Stimulated activated memory B cell treated with anti-CD40 and anti-IgM and Interleukin-4, amounts not matched to agents 10 μg/mL and 1 μg/mL and 100 μg/mL, for 72 hours (primary cell): ENCODE data around the gene EREG.
A peak's percentile ranks its signal among the peaks of the same experiment; 100 is the strongest.

Source experiments
- ATAC-seq: fragments of 150-1000 bp; cut with Tn5 transposase; 2 replicates; pipeline ENCODE4 v1.10.0; 2021
- H3K27ac Mint-ChIP-seq: one replicate; pipeline ENCODE4 v1.8.0; 2022; ENCODE audit warnings: mild to moderate bottlenecking, mixed read lengths
- H3K27me3 Mint-ChIP-seq: one replicate; pipeline ENCODE4 v1.8.0; 2022; ENCODE audit warnings: mixed read lengths
- H3K36me3 Mint-ChIP-seq: one replicate; pipeline ENCODE4 v1.8.0; 2022; ENCODE audit warnings: mixed read lengths
- H3K4me1 Mint-ChIP-seq: one replicate; pipeline ENCODE4 v1.8.0; 2022; ENCODE audit warnings: mixed read lengths
- H3K4me3 Mint-ChIP-seq: one replicate; pipeline ENCODE4 v1.8.0; 2022; ENCODE audit warnings: mild to moderate bottlenecking, moderate library complexity, mixed read lengths
- H3K9me3 Mint-ChIP-seq: one replicate; pipeline ENCODE4 v1.8.0; 2022; ENCODE audit warnings: mixed read lengths

The EREG gene

GRCh38 chr4:74364652-74365491 is at the start of gene EREG:
Gene EREG, plus strand, starts transcription at chr4:74365145. Its CDS starts 164 bp downstream, at chr4:74365309.
- ATAC-seq, result peak; percentile 60
- Mint-ChIP-seq H3K4me1 (peaks cover 14% of the 10 kb centered on the region), H3K27ac (no peak within 1 kb of the TSS), H3K4me3 (peak within 1 kb of the TSS; percentile 63), H3K9me3 (no peaks in the 10 kb centered on the region), H3K36me3 (no peaks in the 10 kb centered on the region), H3K27me3 (peaks cover 44% of the 10 kb centered on the region)

- Mint-ChIP-seq H3K36me3 (no peaks in the 10 kb centered on the region), H3K27me3 (no peaks in the 10 kb centered on the region), H3K9me3 (no peaks in the 10 kb centered on the region), H3K4me3 (no peak overlapping the region), H3K4me1 (peaks cover under 1% of the 10 kb centered on the region), H3K27ac (no peak overlapping the region)
- ATAC-seq, result no peak
Observed at GRCh38 chr4:74315376-74315775, 49.6 kb upstream of the EREG start.

GRCh38 chr4:74316397-74316796 is 48.5 kb upstream of the EREG start:
- Mint-ChIP-seq H3K4me3 (no peak overlapping the region), H3K4me1 (peaks cover 7% of the 10 kb centered on the region)

GRCh38 chr4:74317616-74318246 is 47.2 kb upstream of the EREG start:
- Mint-ChIP-seq H3K27ac (no peak overlapping the region), H3K9me3 (no peaks in the 10 kb centered on the region), H3K4me3 (no peak overlapping the region), H3K36me3 (no peaks in the 10 kb centered on the region), H3K27me3 (peaks cover 23% of the 10 kb centered on the region), H3K4me1 (peaks cover 7% of the 10 kb centered on the region)
- ATAC-seq, result no peak

More at GRCh38 chr4:74316397-74316796, 48.5 kb upstream of the EREG start:
- H3K9me3 Mint-ChIP-seq, result no peaks in the 10 kb centered on the region
- no peaks in the 10 kb centered on the region for H3K36me3 Mint-ChIP-seq
- peaks cover 10% of the 10 kb centered on the region for H3K27me3 Mint-ChIP-seq
- no peak overlapping the region for H3K27ac Mint-ChIP-seq
- no peak for ATAC-seq

- no peaks in the 10 kb centered on the region for H3K9me3 Mint-ChIP-seq
- H3K4me1 Mint-ChIP-seq, result peaks cover 7% of the 10 kb centered on the region
- no peak overlapping the region for H3K27ac Mint-ChIP-seq
- no peak for ATAC-seq
- no peak overlapping the region for H3K4me3 Mint-ChIP-seq
- peaks cover 29% of the 10 kb centered on the region for H3K27me3 Mint-ChIP-seq
- no peaks in the 10 kb centered on the region for H3K36me3 Mint-ChIP-seq
Observed at GRCh38 chr4:74318276-74318675, 46.7 kb upstream of the EREG start.

GRCh38 chr4:74319470-74319869 is 45.5 kb upstream of the EREG start:
- Mint-ChIP-seq H3K9me3 (no peaks in the 10 kb centered on the region), H3K4me1 (peaks cover 7% of the 10 kb centered on the region), H3K27me3 (peaks cover 31% of the 10 kb centered on the region), H3K4me3 (no peak overlapping the region), H3K36me3 (no peaks in the 10 kb centered on the region), H3K27ac (no peak overlapping the region)
- no peak for ATAC-seq

- H3K4me3 Mint-ChIP-seq, result no peak overlapping the region
- H3K36me3 Mint-ChIP-seq, result no peaks in the 10 kb centered on the region
- no peaks in the 10 kb centered on the region for H3K9me3 Mint-ChIP-seq
- no peak overlapping the region for H3K27ac Mint-ChIP-seq
- peak; percentile 39 for ATAC-seq
- H3K4me1 Mint-ChIP-seq, result peaks cover 7% of the 10 kb centered on the region
- peaks cover 31% of the 10 kb centered on the region for H3K27me3 Mint-ChIP-seq
Observed at GRCh38 chr4:74320559-74321118, 44.3 kb upstream of the EREG start.

- Mint-ChIP-seq H3K9me3 (no peaks in the 10 kb centered on the region), H3K36me3 (no peaks in the 10 kb centered on the region), H3K27me3 (peaks cover 31% of the 10 kb centered on the region), H3K4me3 (no peak overlapping the region), H3K4me1 (peaks cover 7% of the 10 kb centered on the region), H3K27ac (no peak overlapping the region)
- no peak for ATAC-seq
Observed at GRCh38 chr4:74322301-74322700, 42.6 kb upstream of the EREG start.

- Mint-ChIP-seq H3K36me3 (no peaks in the 10 kb centered on the region), H3K27me3 (peaks cover 42% of the 10 kb centered on the region), H3K4me3 (no peak overlapping the region), H3K9me3 (no peaks in the 10 kb centered on the region), H3K27ac (no peak overlapping the region), H3K4me1 (peaks cover 7% of the 10 kb centered on the region)
- ATAC-seq, result no peak
Observed at GRCh38 chr4:74323663-74324062, 41.3 kb upstream of the EREG start.

- Mint-ChIP-seq H3K27ac (no peak overlapping the region), H3K4me3 (no peak overlapping the region), H3K9me3 (no peaks in the 10 kb centered on the region), H3K36me3 (no peaks in the 10 kb centered on the region), H3K27me3 (peaks cover 48% of the 10 kb centered on the region), H3K4me1 (peaks cover 7% of the 10 kb centered on the region)
- ATAC-seq, result no peak
Observed at GRCh38 chr4:74324262-74324661, 40.7 kb upstream of the EREG start.

GRCh38 chr4:74325886-74326285 is 39.1 kb upstream of the EREG start:
- peaks cover 46% of the 10 kb centered on the region for H3K27me3 Mint-ChIP-seq
- no peak for ATAC-seq
- no peak overlapping the region for H3K27ac Mint-ChIP-seq
- H3K4me3 Mint-ChIP-seq, result no peak overlapping the region
- H3K36me3 Mint-ChIP-seq, result no peaks in the 10 kb centered on the region
- peaks cover under 1% of the 10 kb centered on the region for H3K4me1 Mint-ChIP-seq
- H3K9me3 Mint-ChIP-seq, result no peaks in the 10 kb centered on the region

GRCh38 chr4:74327762-74328161 is 37.2 kb upstream of the EREG start:
- ATAC-seq, result no peak
- H3K9me3 Mint-ChIP-seq, result no peaks in the 10 kb centered on the region
- no peaks in the 10 kb centered on the region for H3K36me3 Mint-ChIP-seq

GRCh38 chr4:74328501-74328900 is 36.4 kb upstream of the EREG start:
- Mint-ChIP-seq H3K4me3 (no peak overlapping the region), H3K9me3 (no peaks in the 10 kb centered on the region), H3K36me3 (no peaks in the 10 kb centered on the region)

More at GRCh38 chr4:74327762-74328161, 37.2 kb upstream of the EREG start:
- Mint-ChIP-seq H3K4me3 (no peak overlapping the region), H3K4me1 (no peaks in the 10 kb centered on the region), H3K27ac (no peak overlapping the region), H3K27me3 (peaks cover 27% of the 10 kb centered on the region)

GRCh38 chr4:74329307-74329706 is 35.6 kb upstream of the EREG start:
- no peak overlapping the region for H3K27ac Mint-ChIP-seq
- H3K4me1 Mint-ChIP-seq, result no peaks in the 10 kb centered on the region

More at GRCh38 chr4:74328501-74328900, 36.4 kb upstream of the EREG start:
- H3K4me1 Mint-ChIP-seq, result no peaks in the 10 kb centered on the region
- H3K27me3 Mint-ChIP-seq, result peaks cover 20% of the 10 kb centered on the region
- no peak for ATAC-seq
- no peak overlapping the region for H3K27ac Mint-ChIP-seq

GRCh38 chr4:74330295-74330750 is 34.6 kb upstream of the EREG start:
- Mint-ChIP-seq H3K27me3 (peaks cover 32% of the 10 kb centered on the region), H3K9me3 (no peaks in the 10 kb centered on the region), H3K27ac (no peak overlapping the region), H3K36me3 (no peaks in the 10 kb centered on the region), H3K4me1 (peaks cover 4% of the 10 kb centered on the region), H3K4me3 (no peak overlapping the region)
- no peak for ATAC-seq

More at GRCh38 chr4:74329307-74329706, 35.6 kb upstream of the EREG start:
- no peak for ATAC-seq
- Mint-ChIP-seq H3K9me3 (no peaks in the 10 kb centered on the region), H3K4me3 (no peak overlapping the region), H3K27me3 (peaks cover 27% of the 10 kb centered on the region), H3K36me3 (no peaks in the 10 kb centered on the region)
